Hematopoietic multipotent progenitor cell (in vitro differentiated cells): Measurements from ENCODE around the gene COBL. TPM values are rescaled to one million over a fixed set of nuclear protein-coding genes. Genes with fewer than 3 reads are reported as not detected.

Source experiments
- DNase-seq, 3 donors: peaks; one replicate each; pipeline ENCODE4 v3.0.0-alpha.2; 2011 to 2015; ENCODE audit warnings: low read depth in 2 of 3, low spot score in 2 of 3
- total RNA-seq: library from RNA; depleted of rRNA; stranded (reverse); fragments of >200 nt; gene quantifications from one replicate; pipeline ENCODE4 v1.2.3, GENCODE V29; 2012

Gene COBL
- total RNA-seq, 1 donor: 0.27 TPM

- DNase-seq: no peak
Measured at GRCh38 chr7:51129527-51130472, 186.8 kb downstream of the COBL start.

GRCh38 chr7:51128545-51129435, 187.8 kb downstream of the COBL start:
- no peak for DNase-seq

GRCh38 chr7:51127618-51127904, 189.0 kb downstream of the COBL start:
- DNase-seq: no peak

- no peak for DNase-seq
Measured at GRCh38 chr7:51126813-51127617, 189.6 kb downstream of the COBL start.

GRCh38 chr7:51126324-51126723, 190.3 kb downstream of the COBL start:
- DNase-seq: no peak

- DNase-seq: no peak
Measured at GRCh38 chr7:51124321-51124720, 192.3 kb downstream of the COBL start.

- DNase-seq: peak in 2 of 3 donors; percentile 65 to 67
Measured at GRCh38 chr7:51123322-51124019, 193.1 kb downstream of the COBL start.

GRCh38 chr7:51121931-51122425, 194.6 kb downstream of the COBL start:
- DNase-seq: peak in 2 of 3 donors; percentile 5 to 17

GRCh38 chr7:51121036-51121790, 195.4 kb downstream of the COBL start:
- no peak for DNase-seq

- no peak for DNase-seq
Measured at GRCh38 chr7:51118628-51119027, 198.0 kb downstream of the COBL start.

GRCh38 chr7:51114501-51114900, 202.1 kb downstream of the COBL start:
- no peak for DNase-seq

- no peak for DNase-seq
Measured at GRCh38 chr7:51113962-51114361, 202.6 kb downstream of the COBL start.

GRCh38 chr7:51113560-51113959, 203.0 kb downstream of the COBL start:
- no peak for DNase-seq

- no peak for DNase-seq
Measured at GRCh38 chr7:51111241-51111940, 205.2 kb downstream of the COBL start.

GRCh38 chr7:51108134-51108533, 208.5 kb downstream of the COBL start:
- no peak for DNase-seq

- no peak for DNase-seq
Measured at GRCh38 chr7:51104278-51104677, 212.3 kb downstream of the COBL start.

GRCh38 chr7:51103718-51104117, 212.9 kb downstream of the COBL start:
- DNase-seq: no peak

- DNase-seq: no peak
Measured at GRCh38 chr7:51102828-51103227, 213.8 kb downstream of the COBL start.
